OCI-LY1 (cell line): Measurements from ENCODE around the gene POGK.

Experiments used
- CTCF ChIP-seq: fragments of 200-600 bp; sonication (generic), shearing (Covaris generic); IDR thresholded peaks from 2 replicates; pipeline ENCODE4 v1.5.1; 2017; ENCODE audit warnings: mild to moderate bottlenecking, antibody characterized with exemption, low read length, moderate library complexity, mixed read lengths
- EZH2 ChIP-seq: fragments of 200-600 bp; sonication (generic), shearing (Covaris generic); IDR thresholded peaks from 2 replicates; pipeline ENCODE4 v1.8.0; 2017; ENCODE audit warnings: borderline replicate concordance, mixed run types, mild to moderate bottlenecking, antibody characterized with exemption, low read length, moderate library complexity, mixed read lengths

DNA sequence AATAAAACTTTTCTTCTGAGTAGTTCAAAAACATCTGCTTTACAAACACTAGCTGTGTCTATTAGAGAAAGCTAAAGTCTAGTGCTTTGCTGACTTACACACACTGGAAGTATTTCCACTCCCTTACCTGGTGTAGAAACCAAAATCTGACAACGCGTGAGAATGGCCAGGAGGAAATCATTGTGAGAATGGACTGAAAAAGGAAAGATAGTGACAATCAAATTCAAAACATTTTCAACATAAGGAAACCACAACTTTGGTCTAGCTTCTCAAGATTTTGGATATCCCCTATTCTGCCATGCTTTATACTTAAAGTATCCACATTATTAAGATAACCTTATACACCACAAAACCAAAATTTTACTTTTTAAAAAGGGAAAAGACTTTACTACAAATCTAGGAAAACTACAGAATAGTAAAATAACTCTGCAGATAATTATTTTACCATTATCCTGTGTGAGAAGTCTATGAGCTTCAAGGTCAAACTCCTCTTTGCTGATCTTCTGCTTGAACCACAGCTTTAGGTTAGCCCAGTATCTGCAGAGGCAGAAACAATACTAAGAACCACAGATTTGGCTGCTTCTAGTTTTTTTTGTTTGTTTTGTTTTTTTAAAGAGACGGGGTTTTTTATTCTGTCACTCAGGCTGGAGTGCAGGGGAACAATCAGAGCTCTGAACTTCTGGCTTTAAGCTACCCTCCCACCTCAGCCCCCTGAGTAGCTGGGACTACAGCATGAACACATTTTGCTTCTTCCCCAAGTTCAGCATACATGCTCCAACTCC is 30.2 kb downstream of the POGK start:
- TF ChIP-seq CTCF (no peak), EZH2 (no peak)
